Measurements from ENCODE around the gene SLIT3.

GRCh38 chr5:168917947-168918600, 382.9 kb downstream of the SLIT3 start:
- TF ChIP-seq CTCF (conservative IDR thresholded peaks at IDR 0.05) (no peak), EZH2 (IDR thresholded peaks at IDR 0.05; ENCODE audit: low read depth) (no peak)

Data from PC-9 (cell line).